Ovary (tissue), 3 donors: ENCODE measurements around the gene USF1.
"Not testable (repeated sequence)": the region's sequence is repeated elsewhere in the genome, so short reads cannot be mapped to it uniquely, and the experiment has no call there.

Experiments used
- CTCF ChIP-seq, 3 donors: fragments of 450-650 bp in 2 of 3; fragments of 200-600 bp in 1 of 3; IDR thresholded peaks; one replicate each; pipeline versions ENCODE4 v1.5.1 to v1.8.0; 2016 to 2022; ENCODE audit warnings: antibody characterized with exemption in 3 of 3, mild to moderate bottlenecking in 1 of 3
- EP300 ChIP-seq: sonication (generic); formaldehyde crosslinking; IDR thresholded peaks from one replicate; pipeline ENCODE4 v1.6.1; 2017; ENCODE audit warnings: antibody characterized with exemption
- POLR2A ChIP-seq: fragments of 450-650 bp; IDR thresholded peaks from one replicate; pipeline ENCODE4 v1.6.1; 2017; ENCODE audit warnings: antibody characterized with exemption, mild to moderate bottlenecking, moderate library complexity
- donor health status: DM: no; HTN: no; CAD: no.

GRCh38 chr1:161016683-161017082, 29.1 kb downstream of the USF1 start:
- not testable (repeated sequence) for TF ChIP-seq POLR2A; EP300; CTCF (IDR thresholded peaks at IDR 0.05)
